Epithelial cell of umbilical artery (primary cell): Measurements from ENCODE around the gene IRS4. TPM values are rescaled to one million over a fixed set of nuclear protein-coding genes. Genes with fewer than 3 reads are reported as not detected.

Experiments
- total RNA-seq: library from RNA; depleted of rRNA; stranded (reverse); fragments of >200 nt; gene quantifications from 2 replicates; pipeline ENCODE4 v1.2.3, GENCODE V29; 2014

The IRS4 gene
- total RNA-seq: not detected in 2 replicates

DNA sequence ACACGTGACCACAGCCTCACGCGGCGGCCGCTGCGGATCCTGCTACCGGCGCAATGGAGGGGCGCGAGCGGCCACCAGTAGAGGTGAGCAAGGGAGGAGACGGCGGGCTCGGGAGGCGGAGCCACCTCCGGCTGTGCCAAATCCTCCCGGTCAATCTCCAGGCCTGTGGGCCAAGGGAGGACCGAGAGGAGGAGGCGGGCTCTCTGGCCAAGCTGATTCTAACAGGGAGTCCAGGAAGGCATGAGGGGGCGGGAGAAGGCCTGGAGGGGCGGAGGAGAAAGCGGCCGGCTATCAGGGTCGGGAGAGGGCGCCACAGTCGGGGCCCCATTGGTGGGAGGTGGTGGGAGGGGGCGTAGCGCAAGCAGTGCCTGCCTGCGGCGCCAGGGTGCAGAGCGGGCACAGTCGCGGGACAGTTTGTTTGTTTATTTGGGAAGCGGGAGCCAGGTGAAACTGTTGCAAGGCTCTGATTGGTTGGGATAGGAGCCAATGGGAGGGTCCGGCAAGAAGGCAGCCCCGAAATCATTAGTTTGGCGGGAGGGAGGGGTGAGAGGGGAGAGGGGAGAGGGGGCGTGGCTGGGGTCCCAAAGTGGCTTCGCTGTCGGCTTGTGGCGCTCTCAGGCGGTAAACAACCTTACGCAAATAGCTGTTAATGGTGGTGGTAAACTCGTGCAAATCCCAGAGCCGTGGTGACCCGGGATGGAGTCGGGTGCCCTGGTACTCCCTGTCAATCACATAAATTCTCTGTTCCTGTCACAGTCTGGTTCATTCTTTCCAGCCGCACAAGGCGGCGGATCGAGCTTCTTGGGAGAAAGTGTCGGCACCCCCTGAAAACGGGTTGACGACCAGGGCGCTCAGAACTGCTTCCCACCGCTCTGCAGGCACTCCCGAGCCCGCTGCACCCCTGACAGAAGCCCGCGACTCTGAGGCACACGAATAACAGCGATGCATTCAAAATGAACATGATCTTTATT, at the start of gene IRS4:
Gene IRS4 (minus strand): TSS at position 55 of the 971 bp plus-strand sequence.

